Activated T-cell treated with anti-CD3 and anti-CD28 coated beads for 24 hours (primary cell): Measurements from ENCODE around the gene PRTFDC1.

Experiments used
- DNase-seq: peaks from one replicate; pipeline ENCODE4 v3.0.0-alpha.2; 2020; ENCODE audit warnings: low read depth

The PRTFDC1 gene

GRCh38 chr10:24872049-24872789, 80.2 kb downstream of the PRTFDC1 start:
- no peak for DNase-seq

DNA sequence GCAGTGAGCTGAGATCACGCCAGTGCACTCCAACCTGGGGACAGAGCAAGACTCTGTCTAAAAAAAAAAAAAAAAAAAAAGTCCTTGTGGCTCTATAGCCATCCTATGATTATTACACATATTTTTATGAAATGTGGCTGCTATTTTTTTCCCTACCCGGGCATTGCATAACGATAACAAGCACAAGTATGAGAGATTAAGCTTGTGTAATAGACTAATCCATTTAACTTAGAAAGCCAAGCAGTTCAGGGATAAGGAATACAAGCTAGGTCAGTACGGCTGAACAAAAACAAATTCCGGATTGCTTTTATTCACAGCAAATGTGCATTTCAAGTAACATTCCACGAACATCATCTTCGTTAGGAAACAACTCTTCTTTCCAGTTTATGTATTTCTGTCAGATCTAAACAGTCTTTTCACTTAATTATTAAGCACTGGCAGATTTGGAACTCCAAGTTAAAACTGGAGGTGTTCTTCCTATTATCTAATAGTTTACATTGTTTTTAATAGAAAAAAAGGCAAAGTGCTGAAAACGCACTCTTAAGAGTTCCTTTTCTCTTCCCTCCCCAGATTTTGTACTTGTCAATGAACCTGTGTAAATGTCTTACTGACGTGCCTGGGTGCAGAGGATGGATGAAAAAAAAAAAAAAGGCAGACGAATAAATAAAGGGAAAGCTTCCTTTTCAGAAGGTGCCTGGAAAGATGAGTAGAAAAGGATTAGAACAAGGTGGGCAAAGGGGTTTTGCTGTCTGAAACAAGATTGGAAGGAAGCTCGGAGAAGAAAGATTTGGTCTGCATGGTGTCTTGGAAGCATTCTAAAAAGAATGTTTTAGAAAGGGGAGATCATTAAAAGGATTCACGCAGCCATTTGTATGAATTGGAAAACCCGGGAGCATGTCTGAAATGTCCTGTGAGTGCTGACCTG, 81.1 kb downstream of the PRTFDC1 start:
- no peak for DNase-seq

DNA sequence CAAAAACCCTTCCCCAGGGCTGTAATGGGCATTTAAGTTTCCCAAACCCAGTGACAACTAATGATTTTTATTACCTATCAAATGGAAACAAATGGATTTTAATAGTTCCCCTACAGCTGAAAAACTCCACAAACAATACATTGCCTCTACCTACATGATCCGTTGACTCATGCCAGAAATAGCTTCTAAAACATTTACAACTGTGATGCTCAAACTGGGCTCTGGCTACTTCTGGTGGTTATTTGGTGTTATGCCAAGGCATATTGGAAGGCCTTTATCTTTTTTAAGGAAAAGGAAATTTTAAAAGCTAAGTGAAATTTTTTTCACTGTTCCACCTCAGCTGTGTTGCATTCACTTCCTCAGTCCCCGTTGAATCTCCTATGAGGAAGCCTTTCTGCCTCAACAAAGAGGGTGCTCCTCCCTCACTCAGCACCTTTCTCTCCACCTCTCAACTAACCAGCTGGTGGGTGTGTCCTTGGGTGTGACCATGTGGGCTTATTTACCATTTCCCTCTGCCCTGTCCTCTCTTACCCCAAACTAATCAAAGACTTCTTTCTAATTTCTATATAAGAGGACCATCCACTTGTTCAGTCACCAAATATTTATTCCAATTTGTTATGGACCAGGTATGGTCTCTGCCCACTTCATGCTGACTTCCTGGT, 82.9 kb downstream of the PRTFDC1 start:
- DNase-seq = no peak

GRCh38 chr10:24866604-24867583, 85.5 kb downstream of the PRTFDC1 start:
- no peak for DNase-seq

GRCh38 chr10:24865783-24866182, 86.6 kb downstream of the PRTFDC1 start:
- no peak for DNase-seq

DNA sequence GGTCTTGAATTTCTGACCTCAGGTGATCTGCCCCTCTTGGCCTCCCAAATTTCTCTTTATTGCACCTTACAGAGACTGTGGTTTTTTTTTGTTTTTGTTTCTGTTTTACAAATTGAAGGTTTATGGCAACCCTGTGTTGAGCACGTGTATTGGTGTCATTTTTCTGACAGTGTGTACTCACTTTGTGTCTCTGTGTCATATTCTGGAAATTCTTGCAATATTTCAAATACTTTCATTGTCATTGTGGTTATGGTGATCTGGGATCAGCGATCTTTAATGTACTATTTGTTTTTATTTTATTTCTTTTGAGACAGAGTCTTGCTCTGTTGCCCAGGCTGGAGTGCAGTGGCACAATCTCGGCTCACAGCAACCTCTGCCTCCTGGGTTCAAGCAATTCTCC, 89.8 kb downstream of the PRTFDC1 start:
- no peak for DNase-seq

DNA sequence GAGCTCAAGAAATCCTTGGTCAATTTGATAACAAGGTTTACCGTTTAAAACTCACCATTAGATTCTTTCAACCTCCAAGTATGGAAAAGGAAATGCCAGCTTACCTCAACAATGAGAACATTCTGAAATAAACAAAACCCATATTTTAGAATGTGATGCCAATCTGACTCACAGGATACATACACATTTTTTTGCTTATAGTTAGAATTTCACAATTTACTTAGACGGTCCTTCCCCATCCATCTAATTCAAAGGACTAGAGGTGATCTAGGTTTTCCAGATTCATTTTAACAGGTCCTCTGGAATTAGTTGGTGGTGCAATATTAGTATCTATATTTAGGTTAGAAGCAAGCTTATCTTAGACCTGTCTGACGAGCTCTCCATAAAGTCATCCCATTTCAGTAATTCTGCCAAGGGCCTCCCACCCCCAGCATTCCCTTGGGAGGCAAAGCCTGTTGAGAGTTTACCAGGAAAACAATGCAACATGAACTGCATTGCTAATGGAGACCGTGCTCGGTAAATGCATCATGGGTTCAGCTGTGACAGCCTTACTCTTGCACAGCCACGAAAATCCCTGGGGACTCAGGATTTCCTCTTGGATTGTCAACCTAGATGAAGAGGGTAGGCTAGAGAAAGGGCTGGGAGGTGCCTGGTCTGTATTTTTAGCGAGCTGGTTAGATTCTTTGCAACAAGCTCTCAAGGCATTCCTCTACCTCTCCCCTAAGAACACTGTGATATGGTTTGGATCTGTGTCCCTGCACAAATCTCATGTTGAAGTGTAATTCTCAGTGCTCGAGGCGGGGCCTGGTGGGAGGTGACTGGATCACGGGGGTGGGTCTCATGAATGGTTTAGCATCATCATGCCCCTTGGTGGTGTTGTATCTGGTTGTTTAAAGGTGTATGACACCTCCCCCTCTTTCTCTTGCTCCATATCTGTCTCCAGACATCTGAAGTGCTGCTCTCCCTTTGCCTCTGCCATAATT, 93.8 kb downstream of the PRTFDC1 start:
- no peak for DNase-seq

DNA sequence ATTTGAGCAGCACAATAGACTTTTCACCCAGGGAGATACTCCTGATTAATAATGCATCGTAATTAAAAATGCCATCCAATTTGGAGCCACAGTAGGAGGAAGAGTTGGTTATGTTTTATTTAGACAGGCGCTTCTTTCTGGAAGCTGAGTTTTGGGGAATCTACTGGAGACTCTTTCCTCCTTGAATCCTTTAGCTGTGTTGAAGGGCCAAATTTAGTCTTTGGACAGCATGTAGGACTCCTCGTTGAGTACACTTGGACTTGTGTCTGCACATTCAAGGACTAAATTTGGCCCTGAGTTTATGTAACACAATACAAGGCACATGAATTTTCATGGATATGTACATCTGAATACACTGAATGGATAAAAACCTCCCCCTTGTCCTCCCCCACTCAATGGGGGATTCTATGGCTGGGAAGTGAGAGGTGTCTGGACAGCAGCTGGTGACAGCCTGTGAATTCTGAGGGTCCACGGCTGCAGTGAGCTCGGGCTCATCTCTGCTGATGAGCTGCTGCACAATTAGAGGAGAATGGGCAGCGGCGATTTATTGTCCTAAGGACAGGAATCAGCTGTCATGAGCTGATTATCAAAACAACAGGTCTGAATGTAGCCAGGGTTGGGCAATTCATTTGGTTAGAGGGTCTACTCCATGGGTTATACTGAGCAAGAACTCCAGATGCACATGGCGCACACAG, 95.2 kb downstream of the PRTFDC1 start:
- DNase-seq = no peak

GRCh38 chr10:24854256-24854655, 98.2 kb downstream of the PRTFDC1 start:
- no peak for DNase-seq

DNA sequence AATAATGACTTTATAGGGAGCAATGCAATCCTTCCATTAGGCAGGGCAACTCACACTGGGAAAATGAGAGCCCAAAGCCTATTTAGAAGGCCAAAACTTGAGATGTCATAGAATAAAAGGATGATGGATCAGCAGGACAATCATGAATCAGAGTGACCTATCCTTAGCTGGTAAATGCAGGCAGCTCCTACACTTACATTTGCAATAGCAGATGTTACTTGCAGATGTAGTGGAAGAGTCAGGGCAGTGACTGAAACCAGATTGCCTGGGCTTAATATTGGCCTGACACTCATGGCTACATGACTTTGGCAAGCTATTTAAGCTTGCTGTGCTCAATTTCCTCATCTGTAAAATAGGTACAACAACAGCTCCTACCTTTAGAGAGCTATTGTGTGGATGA, 98.7 kb downstream of the PRTFDC1 start:
- DNase-seq = no peak

DNA sequence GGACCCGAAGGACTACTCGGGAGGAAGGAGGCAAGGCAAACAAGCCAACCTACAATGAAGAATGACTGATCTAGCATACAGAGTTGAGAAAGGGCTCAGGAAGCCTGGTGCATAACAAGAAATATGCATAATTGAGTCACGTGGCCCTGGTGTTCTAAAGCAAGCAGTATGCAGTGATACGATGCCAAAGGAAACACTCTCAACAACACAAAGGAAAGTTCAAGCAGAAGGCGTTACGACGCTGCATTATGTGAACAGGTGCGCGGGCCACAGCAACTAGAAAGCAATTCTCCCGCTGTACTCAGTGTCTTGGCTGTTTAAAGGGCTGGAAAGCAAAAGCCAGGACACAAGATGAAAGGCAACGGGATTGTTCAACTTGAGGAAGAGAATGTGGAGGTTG, 100.8 kb downstream of the PRTFDC1 start:
- no peak for DNase-seq

GRCh38 chr10:24850727-24851296, 101.6 kb downstream of the PRTFDC1 start:
- no peak for DNase-seq

DNA sequence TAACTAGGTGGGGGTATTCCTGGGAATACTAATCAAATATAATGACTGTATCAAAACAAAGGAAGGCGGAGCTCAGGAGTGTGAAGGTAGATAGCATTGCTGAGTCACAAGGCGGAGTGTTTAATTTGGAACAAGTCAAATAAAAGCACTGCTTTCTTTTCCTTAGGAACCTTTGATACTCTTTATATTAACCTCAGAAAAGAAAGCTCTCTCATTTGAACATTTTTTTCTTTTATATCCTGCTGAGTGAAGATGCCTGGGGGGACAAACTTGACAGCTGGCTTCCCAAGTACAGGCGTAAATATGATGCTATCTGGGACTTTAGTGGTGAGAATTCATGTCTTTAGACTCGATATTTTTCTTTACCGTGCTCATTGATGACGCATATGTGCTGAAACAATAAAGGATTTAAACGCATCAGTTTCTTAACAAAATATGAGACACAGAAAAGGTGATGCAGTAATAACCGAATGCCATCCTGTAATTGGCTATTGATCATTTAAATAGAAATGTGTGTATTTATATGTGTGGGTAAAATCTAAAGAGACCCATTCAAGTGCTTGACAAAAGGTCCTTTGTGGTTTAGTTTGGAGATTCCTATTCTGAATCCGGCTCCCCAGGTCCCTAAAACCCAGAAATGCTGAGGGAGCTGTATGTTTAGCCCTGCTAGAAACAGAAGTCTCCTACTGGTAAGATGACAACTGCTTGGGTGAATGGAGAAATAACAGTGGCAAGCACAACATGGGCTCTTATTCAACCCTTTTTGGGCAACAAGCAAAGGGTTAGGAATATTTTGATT, 102.7 kb downstream of the PRTFDC1 start:
- no peak for DNase-seq

- DNase-seq = no peak
Measured at GRCh38 chr10:24849051-24849450, 103.4 kb downstream of the PRTFDC1 start.

GRCh38 chr10:24848195-24848594, 104.2 kb downstream of the PRTFDC1 start:
- no peak for DNase-seq

- no peak for DNase-seq
Measured at GRCh38 chr10:24847112-24848070, 105.0 kb downstream of the PRTFDC1 start.

GRCh38 chr10:24844742-24845141, 107.7 kb downstream of the PRTFDC1 start:
- DNase-seq = no peak
